GM10847 (cell line): ENCODE data around the gene OTUB2.

Source experiments
- POLR2A ChIP-seq: IDR thresholded peaks from 2 replicates; pipeline ENCODE4 v1.6.1; 2011; ENCODE audit not compliant: insufficient read length; ENCODE audit errors: extremely low read depth

OTUB2 gene

GRCh38 chr14:93989939-93990338, 36.2 kb upstream of the OTUB2 start:
- no peak for TF ChIP-seq POLR2A

- TF ChIP-seq POLR2A: no peak
These were observed 34.9 kb upstream of the OTUB2 start for GRCh38 chr14:93991212-93991611.

- no peak for TF ChIP-seq POLR2A
These were observed 34.5 kb upstream of the OTUB2 start for GRCh38 chr14:93991649-93992048.

GRCh38 chr14:93993382-93993781, 32.8 kb upstream of the OTUB2 start:
- no peak for TF ChIP-seq POLR2A

- TF ChIP-seq POLR2A: no peak
These were observed 31.0 kb upstream of the OTUB2 start for GRCh38 chr14:93994919-93995682.

- TF ChIP-seq POLR2A: no peak
These were observed 29.9 kb upstream of the OTUB2 start for GRCh38 chr14:93996130-93996695.

- TF ChIP-seq POLR2A: no peak
These were observed 29.1 kb upstream of the OTUB2 start, which contains the start of gene CCDC197 for GRCh38 chr14:93997082-93997481. TSS of gene CCDC197 (plus strand) at chr14:93997301. CDS start at chr14:93998132, 831 bp downstream.

GRCh38 chr14:93997916-93998870, 27.9 kb upstream of the OTUB2 start:
- no peak for TF ChIP-seq POLR2A

- TF ChIP-seq POLR2A: no peak
These were observed 27.2 kb upstream of the OTUB2 start for GRCh38 chr14:93998871-93999403.

- TF ChIP-seq POLR2A: no peak
These were observed 26.6 kb upstream of the OTUB2 start for GRCh38 chr14:93999573-93999972.

- no peak for TF ChIP-seq POLR2A
These were observed 25.9 kb upstream of the OTUB2 start for GRCh38 chr14:94000267-94000666.

- no peak for TF ChIP-seq POLR2A
These were observed 25.1 kb upstream of the OTUB2 start for GRCh38 chr14:94001016-94001415.

GRCh38 chr14:94001501-94002396, 24.4 kb upstream of the OTUB2 start:
- no peak for TF ChIP-seq POLR2A

- no peak for TF ChIP-seq POLR2A
These were observed 22.7 kb upstream of the OTUB2 start for GRCh38 chr14:94003397-94003796.
